A549 (cell line): ENCODE data around the gene CCDC167.

Experiments
- CTCF ChIP-seq: fragments of >200 bp; sonication (Bioruptor Twin); formaldehyde crosslinking; IDR thresholded peaks from 3 replicates; pipeline ENCODE4 v1.5.1; 2016
- EHF ChIP-seq: fragments of 250-450 bp; sonication (Bioruptor Pico); IDR thresholded peaks from 2 replicates; pipeline ENCODE4 v1.5.0; 2020; ENCODE audit warnings: mild to moderate bottlenecking
- HOXA7 ChIP-seq: fragments of 250-450 bp; sonication (Bioruptor Pico); IDR thresholded peaks from 2 replicates; pipeline ENCODE4 v1.5.0; 2020; ENCODE audit warnings: mild to moderate bottlenecking, moderate library complexity
- MAX ChIP-seq: IDR thresholded peaks from 2 replicates; pipeline ENCODE4 v1.6.1; 2012
- RAD21 ChIP-seq, 2 experiments: fragments of >200 bp in 1 of 2; sonication (Bioruptor Twin) in 1 of 2; formaldehyde crosslinking in 1 of 2; IDR thresholded peaks in 1 of 2; conservative IDR thresholded peaks in 1 of 2; 2 replicates in 1 of 2; 3 replicates in 1 of 2; pipeline ENCODE4 v1.6.1; 2012 to 2018; ENCODE audit warnings: inconsistent platforms in 1 of 2
- USF2 ChIP-seq: fragments of 450-650 bp; IDR thresholded peaks from 2 replicates; pipeline ENCODE4 v1.6.1; 2014; ENCODE audit warnings: antibody characterized with exemption

- TF ChIP-seq MAX (no peak), CTCF (no peak), HOXA7 (CRISPR knock-in tag) (no peak), USF2 (no peak), EHF (CRISPR knock-in tag) (no peak), RAD21 (conservative IDR thresholded peaks at IDR 0.05 in 1 of 2, IDR thresholded peaks at IDR 0.05 in 1 of 2) (no peak)
These were observed 15.1 kb upstream of the CCDC167 start for GRCh38 chr6:37514837-37515236.
